ENCODE measurements around the gene KCNH1. TPM values are rescaled to one million over a fixed set of nuclear protein-coding genes. Genes with fewer than 3 reads are reported as not detected.

Gene KCNH1
- total and polyA plus RNA-seq, 10 of the 15 experiments (the other 5 are each of a cell fraction or from before 2014, with no cell fraction given), result 0.02 to 0.04 (median 0.04) TPM; not detected in 7

- Histone ChIP-seq H3K4me3 (no peak overlapping the region), H3K9ac (ENCODE audit: control insufficient read depth, insufficient read depth, low read length) (no peak overlapping the region), H3K79me2 (ENCODE audit: control insufficient read depth, insufficient read depth, low read length) (no peaks in the 10 kb centered on the region), H3K4me2 (ENCODE audit: control insufficient read depth, insufficient read depth) (no peak overlapping the region), H3K9me3 (replicated peaks; ENCODE audit: control insufficient read depth, insufficient read depth, low read length) (no peaks in the 10 kb centered on the region), H3K27ac (ENCODE audit: control insufficient read depth, insufficient read depth) (no peak overlapping the region), H4K20me1 (ENCODE audit: control insufficient read depth, insufficient read depth) (no peaks in the 10 kb centered on the region; the same call in 1 of the 2 replicates), H2AFZ (ENCODE audit: control insufficient read depth, low read depth, low read length) (no peak overlapping the region), H3K4me1 (ENCODE audit: control insufficient read depth, insufficient read depth, low read length) (no peaks in the 10 kb centered on the region), H3K27me3 (replicated peaks in 1 of 2; ENCODE audit: control insufficient read depth in 2 of 2, insufficient read depth in 2 of 2, low read length in 1 of 2) (no peaks in the 10 kb centered on the region), H3K36me3 (ENCODE audit: control insufficient read depth in 2 of 2, insufficient read depth in 2 of 2, low read length in 1 of 2) (no peaks in the 10 kb centered on the region)
- TF ChIP-seq RCOR1 (conservative IDR thresholded peaks at IDR 0.05; ENCODE audit: low read depth, low read length) (no peak), CHD1 (IDR thresholded peaks at IDR 0.05; ENCODE audit: low read depth, low read length) (no peak), SP1 (IDR thresholded peaks at IDR 0.05; ENCODE audit: low read depth, low read length) (no peak), CUX1 (IDR thresholded peaks at IDR 0.05; ENCODE audit: insufficient replicate concordance, low read depth, low read length) (no peak), CHD4 (IDR thresholded peaks at IDR 0.05) (no peak), MEF2A (IDR thresholded peaks at IDR 0.05; ENCODE audit: insufficient read depth, low read depth, low read length) (no peak), IKZF1 (conservative IDR thresholded peaks at IDR 0.05) (no peak), BCL3 (IDR thresholded peaks at IDR 0.05; ENCODE audit: borderline replicate concordance, insufficient read depth, low read depth, low read length, poor library complexity, severe bottlenecking) (no peak), ZNF622 (IDR thresholded peaks at IDR 0.05) (no peak)
- CTCF ChIA-PET, result no interaction called here
- POLR2A ChIA-PET, result no interaction called here
- in situ Hi-C loops (cut with MboI) (no loop called here), intact Hi-C loops (cut with micrococcal nuclease; ENCODE audit: unreplicated experiment) (no loop called here)
- WGBS (ENCODE audit: insufficient coverage, insufficient replicate concordance, low lambda C conversion rate, missing lambda C conversion rate), result 49% methylated on average over 3 of the region's 3 CpGs
- no TSS peak for BruUV-seq (replicated peaks)
- ATAC-seq (no peak), FAIRE-seq (no peak), DNase-seq (ENCODE audit: low read depth, low spot score) (no peak)
- SMC1A ChIA-PET (ENCODE audit: uncharacterized antibody, unreplicated experiment), result no interaction called here
- RAD21 ChIA-PET (ENCODE audit: unreplicated experiment), result no interaction called here
Measured at GRCh38 chr1:210631399-210631798, 502.5 kb downstream of the KCNH1 start.

All from GM12878 (cell line).